Activated CD4-positive, alpha-beta T cell treated with anti-CD3 and anti-CD28 coated beads, Interleukin-2, amount 10 ng/mL, durations not matched to agents 7 days and 5 days (primary cell): Measurements from ENCODE around the gene DAPK2. TPM values are rescaled to one million over a fixed set of nuclear protein-coding genes. Genes with fewer than 3 reads are reported as not detected.

ENCODE experiments used
- CTCF ChIA-PET: fragments of 350-600 bp; sonication (Branson Sonifier 250); formaldehyde crosslinking; loops from one replicate; lab custom pipeline; 2021; ENCODE audit warnings: antibody characterized with exemption; lab: Charles Lee
- POLR2A ChIA-PET: fragments of 350-600 bp; sonication (Branson Sonifier 250); formaldehyde crosslinking; loops from one replicate; lab custom pipeline; 2021; ENCODE audit warnings: antibody characterized with exemption; lab: Charles Lee
- DNase-seq: peaks from one replicate; pipeline ENCODE4 v3.0.0-alpha.2; 2020
- H3K27ac Mint-ChIP-seq: one replicate; pipeline ENCODE4 v1.8.0; 2021; ENCODE audit warnings: mild to moderate bottlenecking, moderate library complexity, mixed read lengths
- H3K27me3 Mint-ChIP-seq: one replicate; pipeline ENCODE4 v1.8.0; 2021; ENCODE audit warnings: mixed read lengths
- H3K36me3 Mint-ChIP-seq: one replicate; pipeline ENCODE4 v1.8.0; 2021; ENCODE audit warnings: low read depth, mixed read lengths
- H3K4me1 Mint-ChIP-seq: one replicate; pipeline ENCODE4 v1.8.0; 2021; ENCODE audit warnings: mixed read lengths
- H3K4me3 Mint-ChIP-seq: one replicate; pipeline ENCODE4 v1.8.0; 2021; ENCODE audit warnings: mild to moderate bottlenecking, moderate library complexity, mixed read lengths
- H3K9me3 Mint-ChIP-seq: one replicate; pipeline ENCODE4 v1.8.0; 2021; ENCODE audit warnings: mixed read lengths
- total RNA-seq, 2 experiments: library from RNA; stranded (reverse); gene quantifications; one replicate each; pipeline ENCODE4 v1.2.3, GENCODE V29; 2021

The DAPK2 gene
- total RNA-seq, 2 experiments from 2014 or later, result 0.83 to 0.87 TPM

GRCh38 chr15:63977119-63977518, 69.2 kb downstream of the DAPK2 start:
- Mint-ChIP-seq H3K27ac (no peak overlapping the region), H3K9me3 (no peaks in the 10 kb centered on the region), H3K4me1 (peaks cover 5% of the 10 kb centered on the region), H3K36me3 (peaks cover under 1% of the 10 kb centered on the region), H3K27me3 (peaks cover 2% of the 10 kb centered on the region), H3K4me3 (no peak overlapping the region)
- no peak for DNase-seq
- ChIA-PET POLR2A (no interaction called here), CTCF (interaction anchor here (0.6 to 1.3 kb wide), 2 partner anchors 18 to 69 kb away, joined by 3 to 4 read pairs; partner anchors contain the start of gene DAPK2)

DNA sequence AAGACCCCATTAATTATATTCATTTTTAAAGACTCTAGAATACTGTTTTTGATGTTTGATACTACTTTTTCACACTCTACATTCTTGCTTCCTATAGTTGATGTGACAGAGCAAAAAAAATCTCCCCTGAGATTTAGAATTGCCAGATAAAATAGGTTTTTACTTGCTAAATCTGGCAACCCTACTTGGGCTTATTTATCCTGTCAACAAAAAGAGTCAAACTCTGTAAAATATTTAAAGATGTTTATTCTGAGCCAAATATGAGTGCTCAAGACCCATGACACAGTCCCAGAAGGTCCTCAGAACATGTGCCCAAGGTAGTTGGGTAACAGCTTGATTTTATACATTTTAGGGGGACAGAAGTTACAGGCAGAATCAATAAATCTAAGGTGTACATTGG, 72.3 kb downstream of the DAPK2 start:
- Mint-ChIP-seq H3K9me3 (no peaks in the 10 kb centered on the region), H3K27ac (no peak overlapping the region), H3K4me1 (peaks cover 30% of the 10 kb centered on the region), H3K27me3 (peaks cover 2% of the 10 kb centered on the region), H3K36me3 (peaks cover 2% of the 10 kb centered on the region), H3K4me3 (no peak overlapping the region)
- no peak for DNase-seq
- CTCF ChIA-PET, result interaction anchor here (1.5 to 1.9 kb wide), 3 partner anchors 12 to 29 kb away, joined by 5 to 6 read pairs (median 5); no protein-coding TSS in a partner anchor
- POLR2A ChIA-PET, result no interaction called here

DNA sequence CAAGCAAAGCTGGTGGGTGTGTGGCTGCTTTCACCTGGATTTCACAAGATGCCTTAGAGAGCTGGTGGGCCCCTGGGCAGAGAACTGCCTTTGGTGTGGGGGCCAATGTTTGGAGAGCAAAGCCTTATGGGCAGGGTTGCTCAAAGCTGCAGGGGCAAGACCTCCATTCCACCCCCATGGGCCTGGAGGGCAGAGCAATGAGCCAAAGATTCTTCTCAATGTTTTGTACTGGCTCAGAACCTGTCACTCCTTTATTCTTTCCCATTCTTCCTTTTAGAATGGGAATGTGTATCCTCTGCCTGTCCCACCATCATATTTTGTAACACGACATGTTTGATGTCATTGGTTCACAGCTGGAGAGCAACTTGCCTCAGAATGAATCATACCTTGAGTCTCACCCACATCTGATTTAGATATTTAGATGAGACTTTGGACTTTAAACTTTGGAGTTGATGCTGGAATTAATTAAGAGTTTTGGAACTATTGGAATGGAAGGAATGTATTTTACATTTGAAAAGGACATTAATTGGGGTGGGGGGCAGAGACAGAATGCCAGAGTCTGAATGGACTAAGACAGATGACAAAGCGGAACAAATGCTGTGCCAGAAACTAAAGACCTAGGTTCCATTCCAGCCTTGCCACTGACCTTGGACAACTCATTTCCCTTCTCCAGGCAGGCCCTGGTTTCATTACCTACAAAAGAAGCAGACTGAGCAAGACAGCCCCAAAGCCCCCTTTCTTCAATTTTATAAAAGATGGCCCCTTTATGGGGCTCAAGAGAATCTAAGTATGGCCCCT, 72.9 kb downstream of the DAPK2 start:
- CTCF ChIA-PET, result interaction anchor here (0.6 to 1.6 kb wide), 4 partner anchors 11 to 149 kb away, joined by 3 to 6 read pairs (median 5); no protein-coding TSS in a partner anchor
- POLR2A ChIA-PET, result interaction anchor here (0.7 kb wide), 1 partner anchor 7 kb away, joined by 5 read pairs; no protein-coding TSS in a partner anchor

GRCh38 chr15:63972801-63973200, 73.5 kb downstream of the DAPK2 start:
- Mint-ChIP-seq H3K4me3 (no peak overlapping the region), H3K36me3 (peaks cover 2% of the 10 kb centered on the region), H3K9me3 (no peaks in the 10 kb centered on the region), H3K27me3 (peaks cover 2% of the 10 kb centered on the region), H3K4me1 (peaks cover 40% of the 10 kb centered on the region), H3K27ac (no peak overlapping the region)
- CTCF ChIA-PET, result interaction anchor here (0.6 to 2.1 kb wide), 5 partner anchors 10 to 148 kb away, joined by 3 to 7 read pairs (median 5); no protein-coding TSS in a partner anchor
- POLR2A ChIA-PET, result interaction anchor here (0.7 kb wide), 1 partner anchor 8 kb away, joined by 5 read pairs; no protein-coding TSS in a partner anchor
- DNase-seq, result no peak

More for the DNA sequence above, 72.9 kb downstream of the DAPK2 start:
- no peak for DNase-seq
- H3K4me3 Mint-ChIP-seq, result no peak overlapping the region
- peaks cover 35% of the 10 kb centered on the region for H3K4me1 Mint-ChIP-seq
- peaks cover 2% of the 10 kb centered on the region for H3K27me3 Mint-ChIP-seq
- no peaks in the 10 kb centered on the region for H3K9me3 Mint-ChIP-seq
- peaks cover 2% of the 10 kb centered on the region for H3K36me3 Mint-ChIP-seq
- H3K27ac Mint-ChIP-seq, result no peak overlapping the region

- Mint-ChIP-seq H3K9me3 (no peaks in the 10 kb centered on the region), H3K36me3 (peaks cover 2% of the 10 kb centered on the region), H3K27me3 (peaks cover 2% of the 10 kb centered on the region), H3K27ac (peak overlapping the region; percentile 96), H3K4me1 (peaks cover 41% of the 10 kb centered on the region), H3K4me3 (no peak overlapping the region)
- POLR2A ChIA-PET, result no interaction called here
- no peak for DNase-seq
- CTCF ChIA-PET, result interaction anchor here (1.2 to 2.1 kb wide), 5 partner anchors 14 to 74 kb away, joined by 3 to 9 read pairs (median 7); partner anchors contain the start of gene DAPK2
These were observed 74.4 kb downstream of the DAPK2 start for GRCh38 chr15:63971904-63972303.

- Mint-ChIP-seq H3K4me3 (peak overlapping the region; percentile 31), H3K27ac (peak overlapping the region; percentile 96), H3K27me3 (no peaks in the 10 kb centered on the region), H3K4me1 (peaks cover 41% of the 10 kb centered on the region), H3K9me3 (no peaks in the 10 kb centered on the region), H3K36me3 (peaks cover 2% of the 10 kb centered on the region)
- ChIA-PET CTCF (interaction anchor here (0.7 to 2.1 kb wide), 9 partner anchors 10 to 75 kb away, joined by 3 to 9 read pairs (median 6); partner anchors contain the start of gene DAPK2), POLR2A (no interaction called here)
- DNase-seq, result peak; percentile 55
These were observed 74.9 kb downstream of the DAPK2 start for GRCh38 chr15:63971427-63971805.

DNA sequence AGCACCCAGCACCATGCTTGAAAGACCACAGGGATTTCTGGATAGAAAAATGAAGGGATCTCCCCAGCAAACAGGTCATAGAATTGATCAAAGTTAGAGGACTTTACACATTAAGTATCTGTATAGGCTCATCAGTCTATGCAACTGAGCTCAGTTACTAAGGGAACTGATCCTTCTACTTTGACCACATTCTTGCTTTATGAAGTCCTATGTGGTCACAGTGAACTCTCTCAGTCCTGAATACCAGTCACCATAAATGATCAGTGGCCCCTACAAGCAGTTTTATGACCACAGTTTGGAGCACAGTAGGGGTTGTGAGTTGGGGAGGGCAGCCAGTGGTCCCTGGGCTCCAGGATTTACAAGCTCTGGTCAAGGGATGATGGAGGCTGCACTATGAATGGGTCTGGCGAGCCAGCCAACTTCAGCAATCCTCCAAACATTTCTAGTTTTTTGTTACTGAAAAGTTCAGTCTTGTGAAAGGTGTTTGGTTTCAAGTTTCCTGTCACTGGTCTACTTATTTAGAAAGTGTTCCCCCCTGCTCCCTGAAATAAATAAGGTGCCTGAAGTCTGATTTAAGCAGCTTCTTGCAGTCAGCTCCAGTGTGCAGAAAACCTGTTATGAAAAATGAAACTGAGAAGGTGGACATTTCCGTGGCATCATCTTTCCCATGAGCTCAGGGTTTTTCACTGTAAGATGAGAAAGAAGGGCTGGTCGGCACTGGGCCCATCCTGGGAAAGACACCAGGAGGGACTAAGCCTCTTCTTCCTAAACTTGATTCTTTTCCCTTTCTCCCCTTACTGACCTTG, 75.5 kb downstream of the DAPK2 start:
- peak overlapping the region; percentile 96 for H3K27ac Mint-ChIP-seq
- DNase-seq, result peak; percentile 36
- no peaks in the 10 kb centered on the region for H3K9me3 Mint-ChIP-seq
- ChIA-PET POLR2A (no interaction called here), CTCF (interaction anchor here (0.6 to 2.1 kb wide), 12 partner anchors 11 to 424 kb away, joined by 3 to 9 read pairs (median 5); partner anchors contain the start of gene DAPK2)
- peaks cover 41% of the 10 kb centered on the region for H3K4me1 Mint-ChIP-seq
- H3K27me3 Mint-ChIP-seq, result no peaks in the 10 kb centered on the region
- peaks cover 3% of the 10 kb centered on the region for H3K36me3 Mint-ChIP-seq
- peak overlapping the region; percentile 31 for H3K4me3 Mint-ChIP-seq

DNA sequence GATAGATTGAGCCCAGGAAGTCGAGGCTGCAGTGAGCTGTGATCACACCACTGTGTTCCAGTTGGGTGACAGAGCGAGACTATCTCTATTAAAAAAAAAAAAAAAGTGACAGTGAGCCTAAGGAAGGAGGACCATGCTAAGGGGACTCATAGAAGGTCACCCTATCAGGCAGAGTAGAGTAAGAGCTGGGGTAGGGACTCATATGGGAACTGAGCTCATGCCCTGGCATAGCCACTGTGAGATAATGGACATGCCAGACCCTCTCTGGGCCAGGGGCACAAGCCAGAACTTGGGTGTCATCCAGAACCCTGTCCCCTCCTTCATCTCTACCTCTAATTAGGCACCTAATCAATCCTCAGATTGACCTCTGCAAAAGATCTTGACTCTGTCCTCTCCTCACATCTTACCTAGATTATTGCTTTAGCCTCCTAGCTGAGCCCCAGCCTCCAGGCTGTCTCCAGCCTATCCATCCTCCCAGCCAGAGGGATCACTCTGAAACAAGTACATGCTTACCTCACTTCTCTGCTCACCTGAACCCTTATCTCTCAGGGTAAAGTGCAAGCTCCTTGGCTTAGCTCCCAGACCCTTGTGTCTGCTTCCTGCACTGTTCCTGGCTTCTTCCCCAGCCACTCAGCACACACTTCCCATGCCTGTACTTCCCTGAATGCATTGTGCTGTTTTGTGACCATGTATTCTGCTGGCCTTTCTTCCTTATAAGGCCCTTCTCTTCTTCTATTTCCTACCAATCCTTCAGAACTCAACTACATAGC, 76.4 kb downstream of the DAPK2 start:
- no peak overlapping the region for H3K4me3 Mint-ChIP-seq
- peaks cover 41% of the 10 kb centered on the region for H3K4me1 Mint-ChIP-seq
- CTCF ChIA-PET, result interaction anchor here (1.2 to 2.6 kb wide), 7 partner anchors 12 to 77 kb away, joined by 3 to 13 read pairs (median 4); partner anchors contain the start of gene DAPK2
- POLR2A ChIA-PET, result no interaction called here
- H3K9me3 Mint-ChIP-seq, result no peaks in the 10 kb centered on the region
- DNase-seq, result no peak
- H3K27ac Mint-ChIP-seq, result peak overlapping the region; percentile 96
- peaks cover 3% of the 10 kb centered on the region for H3K36me3 Mint-ChIP-seq
- no peaks in the 10 kb centered on the region for H3K27me3 Mint-ChIP-seq

DNA sequence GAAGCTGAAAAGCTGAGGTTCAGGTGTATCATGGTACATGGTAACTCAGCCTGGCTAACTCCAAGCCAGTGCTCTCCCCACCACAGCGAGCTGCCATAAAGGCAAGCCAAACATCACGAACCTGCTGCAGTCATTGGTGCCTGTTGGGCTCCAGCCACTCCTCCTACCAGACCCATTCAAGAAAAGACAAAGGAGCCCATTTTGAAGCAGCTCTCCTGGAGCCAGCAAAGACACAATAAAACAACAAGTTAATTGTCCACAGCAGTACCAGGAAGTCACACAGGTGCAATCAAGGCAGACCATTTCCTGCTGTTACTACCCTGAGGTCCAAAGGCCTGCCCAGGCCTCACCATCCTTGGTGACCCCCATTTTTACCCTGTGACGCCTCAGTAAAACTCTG, 77.6 kb downstream of the DAPK2 start:
- Mint-ChIP-seq H3K27ac (peak overlapping the region; percentile 7), H3K27me3 (no peaks in the 10 kb centered on the region), H3K36me3 (peaks cover 5% of the 10 kb centered on the region), H3K4me3 (no peak overlapping the region), H3K9me3 (peaks cover 5% of the 10 kb centered on the region), H3K4me1 (peaks cover 41% of the 10 kb centered on the region)
- ChIA-PET CTCF (interaction anchor here (1.3 to 2.6 kb wide), 4 partner anchors 17 to 78 kb away, joined by 4 to 13 read pairs (median 5); partner anchors contain the start of gene DAPK2), POLR2A (no interaction called here)
- DNase-seq, result no peak

DNA sequence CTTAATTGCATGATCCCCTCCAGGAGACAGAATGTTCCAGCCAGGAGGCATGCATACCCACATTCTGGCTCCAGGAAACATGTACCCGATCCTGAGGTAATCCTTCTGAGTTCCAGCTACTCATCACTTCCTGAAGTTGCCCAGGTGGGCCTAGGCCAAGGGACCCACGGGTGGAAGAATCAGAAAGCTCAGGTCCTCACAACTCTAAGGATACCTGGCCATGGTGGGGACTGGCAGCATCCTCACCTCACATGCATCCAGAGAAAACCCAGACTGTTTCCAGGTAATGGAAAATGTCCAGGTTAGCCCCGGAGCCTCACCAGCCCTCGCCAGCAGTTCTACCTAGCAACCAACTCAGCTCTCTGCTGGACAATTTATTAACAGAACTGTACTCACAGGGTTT, 78.2 kb downstream of the DAPK2 start:
- no peak overlapping the region for H3K4me3 Mint-ChIP-seq
- peaks cover 41% of the 10 kb centered on the region for H3K4me1 Mint-ChIP-seq
- CTCF ChIA-PET, result interaction anchor here (1.3 to 2.6 kb wide), 4 partner anchors 17 to 78 kb away, joined by 5 to 13 read pairs (median 6); partner anchors contain the start of gene DAPK2
- POLR2A ChIA-PET, result no interaction called here
- peaks cover 5% of the 10 kb centered on the region for H3K9me3 Mint-ChIP-seq
- H3K27me3 Mint-ChIP-seq, result no peaks in the 10 kb centered on the region
- DNase-seq, result no peak
- H3K27ac Mint-ChIP-seq, result no peak overlapping the region
- peaks cover 8% of the 10 kb centered on the region for H3K36me3 Mint-ChIP-seq

GRCh38 chr15:63967616-63968015, 78.7 kb downstream of the DAPK2 start:
- Mint-ChIP-seq H3K27me3 (no peaks in the 10 kb centered on the region), H3K9me3 (peaks cover 5% of the 10 kb centered on the region), H3K36me3 (peaks cover 8% of the 10 kb centered on the region), H3K27ac (no peak overlapping the region), H3K4me3 (no peak overlapping the region), H3K4me1 (peaks cover 41% of the 10 kb centered on the region)
- POLR2A ChIA-PET, result no interaction called here
- DNase-seq, result no peak
- CTCF ChIA-PET, result interaction anchor here (1.3 to 2.6 kb wide), 4 partner anchors 18 to 79 kb away, joined by 5 to 13 read pairs (median 6); partner anchors contain the start of gene DAPK2
